ENCODE measurements around the gene TSPOAP1.

DNA sequence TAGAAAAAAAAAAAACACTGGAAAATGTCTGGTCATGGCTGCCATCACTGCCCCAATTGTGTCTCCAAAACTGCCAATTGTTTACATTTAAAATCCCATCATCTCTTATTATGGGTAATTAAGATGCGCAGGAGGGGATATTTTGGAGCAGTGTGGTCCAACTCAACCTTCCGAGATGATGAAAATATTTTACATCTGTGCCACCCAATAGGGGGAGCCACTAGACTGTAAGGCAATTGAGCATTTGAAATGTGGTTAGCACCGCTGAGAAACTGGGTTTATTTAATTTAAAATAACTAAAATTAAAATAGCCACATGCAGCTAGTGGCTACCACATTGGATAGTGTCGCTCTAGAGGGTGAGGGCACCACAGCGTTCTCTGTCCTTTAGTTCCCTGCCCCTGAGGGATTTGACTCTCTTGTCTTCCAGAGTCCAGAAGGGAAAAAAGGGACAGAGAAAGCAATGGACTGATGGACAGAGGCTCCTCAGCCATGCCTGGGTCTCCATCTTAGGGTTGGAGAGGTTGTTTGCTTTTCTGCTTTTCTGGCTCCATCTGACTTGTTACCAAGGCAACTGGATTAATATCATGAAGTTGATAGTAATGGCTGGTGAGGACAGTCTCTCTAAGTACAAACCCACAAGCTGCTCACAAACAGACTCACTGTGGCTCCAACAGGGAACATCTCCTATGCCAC lies 51.3 kb downstream of the TSPOAP1 start:
- TF ChIP-seq, protein P1, sequence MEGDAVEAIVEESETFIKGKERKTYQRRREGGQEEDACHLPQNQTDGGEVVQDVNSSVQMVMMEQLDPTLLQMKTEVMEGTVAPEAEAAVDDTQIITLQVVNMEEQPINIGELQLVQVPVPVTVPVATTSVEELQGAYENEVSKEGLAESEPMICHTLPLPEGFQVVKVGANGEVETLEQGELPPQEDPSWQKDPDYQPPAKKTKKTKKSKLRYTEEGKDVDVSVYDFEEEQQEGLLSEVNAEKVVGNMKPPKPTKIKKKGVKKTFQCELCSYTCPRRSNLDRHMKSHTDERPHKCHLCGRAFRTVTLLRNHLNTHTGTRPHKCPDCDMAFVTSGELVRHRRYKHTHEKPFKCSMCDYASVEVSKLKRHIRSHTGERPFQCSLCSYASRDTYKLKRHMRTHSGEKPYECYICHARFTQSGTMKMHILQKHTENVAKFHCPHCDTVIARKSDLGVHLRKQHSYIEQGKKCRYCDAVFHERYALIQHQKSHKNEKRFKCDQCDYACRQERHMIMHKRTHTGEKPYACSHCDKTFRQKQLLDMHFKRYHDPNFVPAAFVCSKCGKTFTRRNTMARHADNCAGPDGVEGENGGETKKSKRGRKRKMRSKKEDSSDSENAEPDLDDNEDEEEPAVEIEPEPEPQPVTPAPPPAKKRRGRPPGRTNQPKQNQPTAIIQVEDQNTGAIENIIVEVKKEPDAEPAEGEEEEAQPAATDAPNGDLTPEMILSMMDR (IDR thresholded peaks at IDR 0.05; ENCODE audit: low read depth, low read length, poor library complexity, severe bottlenecking), result peak; percentile 54
- no peak for TF ChIP-seq EZH2phosphoT487 (IDR thresholded peaks at IDR 0.05; ENCODE audit: borderline replicate concordance, low read length)
